Fibroblast of skin of left biceps (primary cell): ENCODE measurements around the gene UNKL.

Experiments
- DNase-seq, 2 experiments: peaks; one replicate each; pipeline ENCODE4 v3.0.0-alpha.2; 2013; ENCODE audit warnings: low read depth in 2 of 2

The UNKL gene

DNA sequence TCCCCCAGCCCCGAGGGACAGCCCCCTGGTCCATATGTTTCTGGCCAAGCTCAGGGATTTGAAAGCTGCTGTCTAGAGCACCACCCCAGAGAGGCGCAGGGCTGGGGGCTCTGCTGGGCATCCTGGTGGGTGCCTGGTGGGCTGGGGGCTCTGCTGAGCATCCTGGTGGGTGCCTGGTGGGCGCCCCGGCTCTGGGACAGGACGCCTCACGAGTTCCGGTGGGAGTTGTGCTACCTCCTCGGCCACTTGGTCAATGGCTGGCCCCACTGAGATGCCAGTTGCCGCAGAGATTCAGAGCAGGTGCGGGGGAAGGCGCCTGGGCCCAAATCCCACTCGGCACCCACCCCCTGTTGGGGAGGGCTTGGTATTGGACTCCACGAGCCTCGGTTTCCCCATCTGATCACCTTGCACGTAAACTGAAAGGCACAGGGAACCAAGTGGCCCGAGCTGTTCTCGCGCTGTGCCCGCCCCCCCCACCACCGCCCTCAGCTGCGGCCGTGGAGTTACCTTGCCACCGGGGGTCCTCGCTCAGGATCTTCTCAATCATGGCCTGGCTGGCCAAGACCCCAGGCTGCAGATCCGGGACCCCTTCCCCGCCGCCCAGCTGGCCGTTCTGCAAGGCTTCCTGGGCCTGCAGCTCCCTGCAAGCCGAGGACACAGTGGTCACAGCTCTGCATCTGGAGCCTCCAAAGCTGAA lies 13.3 kb downstream of the UNKL start:
- no peak for DNase-seq

DNA sequence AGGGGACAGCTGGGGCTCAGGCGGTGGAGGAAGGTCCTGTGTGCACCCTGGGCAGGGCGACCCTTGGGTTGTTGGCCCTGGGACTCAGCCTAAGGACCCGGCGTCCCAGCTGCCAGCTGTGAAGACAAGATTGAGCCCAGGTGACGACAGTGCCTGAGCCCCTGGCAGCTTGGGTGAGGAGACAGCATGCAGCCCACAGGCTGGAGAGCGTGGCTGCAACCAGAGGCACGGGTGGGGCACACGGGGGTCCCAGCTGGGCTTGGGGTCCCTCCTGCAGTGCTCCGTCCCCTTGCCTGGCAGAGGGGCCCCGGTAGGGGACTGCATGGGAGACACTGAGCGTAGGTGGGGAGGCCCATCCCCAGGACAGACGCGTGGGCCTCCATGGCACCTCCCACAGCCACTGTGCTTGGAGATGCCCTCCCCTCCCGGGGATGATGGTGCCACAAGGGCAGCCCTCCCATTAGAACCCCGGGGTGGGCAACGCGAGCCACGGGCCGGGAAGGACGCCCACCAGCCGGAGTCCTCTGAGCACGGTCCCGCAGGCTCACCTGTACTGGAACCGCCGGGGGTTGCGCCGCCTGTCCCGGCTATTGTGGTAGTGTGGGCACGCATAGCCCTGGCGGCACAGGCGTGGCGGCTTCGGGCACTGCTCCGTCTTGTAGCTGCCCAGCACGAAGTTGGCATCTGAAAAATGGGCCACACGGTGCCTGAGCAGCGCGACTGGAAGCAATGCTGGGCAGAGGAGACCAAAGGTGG lies 15.5 kb downstream of the UNKL start:
- DNase-seq = no peak

DNA sequence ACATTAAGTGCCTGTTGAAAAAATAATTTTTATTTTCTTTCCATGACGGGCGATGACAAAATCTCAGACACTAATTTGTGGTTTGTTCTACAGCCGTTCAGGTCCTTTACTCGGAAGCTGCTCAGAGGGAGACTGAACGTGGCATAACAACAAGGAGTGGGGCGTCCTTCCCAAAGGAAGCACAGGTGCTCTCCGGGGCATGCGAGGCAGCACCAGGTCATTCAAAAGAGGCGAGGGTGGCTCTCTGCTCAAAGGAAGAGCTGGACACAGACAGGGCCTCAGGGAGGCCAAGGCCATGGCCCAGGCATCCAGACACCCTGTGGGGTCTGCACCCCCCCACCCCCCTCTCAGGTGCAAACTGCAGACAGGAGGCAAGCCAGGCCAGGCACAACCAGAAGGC lies 16.2 kb downstream of the UNKL start:
- no peak for DNase-seq

GRCh38 chr16:1397779-1398178 lies 16.7 kb downstream of the UNKL start:
- DNase-seq = no peak

DNA sequence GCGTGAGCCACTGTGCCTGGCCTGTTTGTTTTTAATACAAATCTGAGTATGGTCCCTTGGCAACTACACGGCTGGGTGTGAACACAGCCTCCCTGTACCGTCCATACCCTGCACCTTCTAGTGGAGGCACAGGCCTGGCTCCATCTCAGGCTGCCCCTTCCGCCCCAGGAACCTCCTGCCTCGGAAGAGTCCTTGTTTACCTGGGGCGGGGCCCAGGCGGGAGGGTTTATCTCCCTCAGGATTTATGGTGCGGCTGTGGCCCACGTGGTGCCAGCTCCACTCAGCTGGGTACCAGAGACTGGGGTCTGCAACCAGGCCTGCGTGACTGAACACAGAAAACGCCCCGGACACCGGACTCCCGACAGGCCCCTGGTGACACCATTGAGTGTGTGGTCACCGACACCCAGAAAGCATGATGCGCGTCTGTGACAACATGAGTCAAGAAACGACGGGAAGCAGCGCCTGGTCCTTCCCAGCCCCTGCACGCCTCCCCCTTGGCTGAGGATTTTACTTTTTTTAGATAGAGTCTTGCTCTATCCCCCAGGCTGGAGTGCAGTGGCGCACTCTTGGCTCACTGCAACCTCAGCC lies 19.0 kb downstream of the UNKL start:
- DNase-seq = no peak

DNA sequence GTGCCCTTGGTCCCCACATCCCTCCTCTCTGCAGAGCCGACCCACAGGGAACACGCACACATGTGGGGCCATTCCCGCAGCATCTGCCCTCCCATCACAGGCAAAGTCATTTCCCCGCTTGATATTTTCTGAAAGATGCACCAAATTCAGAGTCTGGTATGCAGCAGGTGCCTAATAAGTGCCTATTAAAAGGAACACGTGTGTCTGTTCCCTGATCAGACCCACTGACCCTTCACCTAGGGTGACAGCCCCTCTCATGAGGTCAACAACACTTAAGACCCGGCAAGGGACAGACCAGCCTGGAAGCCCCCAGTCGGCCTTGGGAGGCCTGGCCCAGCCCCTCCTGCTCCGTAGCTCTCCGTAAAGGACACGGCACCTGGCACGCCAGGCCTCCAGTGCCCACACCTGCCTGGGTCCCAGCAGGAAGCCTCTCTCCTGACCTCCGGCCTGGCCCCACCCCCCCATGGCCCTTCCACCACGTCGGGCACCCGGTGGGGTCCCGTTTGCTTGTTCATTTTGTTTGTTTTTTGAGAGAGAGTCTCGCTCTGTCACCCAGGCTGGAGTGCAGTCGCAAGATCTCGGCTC lies 20.0 kb downstream of the UNKL start:
- no peak for DNase-seq

DNA sequence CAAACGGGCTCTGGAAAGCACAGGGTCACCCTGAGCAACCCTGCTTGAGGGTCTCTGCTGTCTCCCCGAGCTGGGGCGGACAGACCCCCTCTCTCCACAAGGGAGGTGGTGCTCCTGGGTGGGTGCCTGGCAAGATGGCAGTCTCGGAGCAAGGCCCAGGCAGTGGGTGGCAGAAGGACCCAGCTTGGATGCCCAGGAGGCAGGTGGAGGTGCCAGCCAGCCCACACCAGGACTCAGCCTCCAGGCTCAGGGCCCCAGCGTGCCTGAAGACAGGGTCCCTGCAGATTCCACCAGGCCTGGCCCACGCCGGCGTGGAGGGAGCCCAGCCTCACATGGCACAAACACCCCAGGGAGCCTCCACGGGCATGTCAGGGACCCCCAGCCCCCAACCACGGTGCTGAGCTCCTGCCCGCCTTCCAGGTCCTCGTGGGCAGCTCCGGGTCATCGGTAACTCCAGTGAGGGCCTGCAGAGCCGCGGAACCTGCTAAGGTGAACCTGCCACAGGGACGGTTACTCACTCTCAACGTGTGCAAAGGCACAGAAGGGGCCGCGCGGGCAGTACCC lies 20.8 kb downstream of the UNKL start:
- no peak for DNase-seq

- no peak for DNase-seq
Observed at GRCh38 chr16:1392826-1393225, 21.7 kb downstream of the UNKL start.

- DNase-seq = no peak
Observed at GRCh38 chr16:1390239-1390779, 24.2 kb downstream of the UNKL start.

DNA sequence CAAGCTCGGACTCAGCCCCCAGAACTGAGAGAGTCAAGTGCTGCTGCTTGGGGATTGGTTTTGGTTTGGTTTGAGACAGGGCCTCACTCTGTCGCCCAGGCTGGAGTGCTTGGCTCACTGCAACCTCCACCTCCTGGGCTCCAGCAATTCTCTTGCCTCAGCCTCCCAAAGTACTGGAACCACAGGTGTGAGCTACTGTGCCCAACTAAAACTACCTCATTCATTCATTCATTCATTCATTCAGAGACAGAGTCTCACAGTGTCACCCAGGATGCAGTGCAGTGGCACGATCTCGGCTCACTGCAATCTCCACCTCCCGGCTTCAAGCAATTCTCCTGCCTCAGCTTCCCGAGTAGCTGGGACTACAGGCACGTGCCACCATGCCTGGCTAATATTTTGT lies 24.7 kb downstream of the UNKL start:
- no peak for DNase-seq

- DNase-seq = no peak
Observed at GRCh38 chr16:1387331-1387730, 27.2 kb downstream of the UNKL start.

DNA sequence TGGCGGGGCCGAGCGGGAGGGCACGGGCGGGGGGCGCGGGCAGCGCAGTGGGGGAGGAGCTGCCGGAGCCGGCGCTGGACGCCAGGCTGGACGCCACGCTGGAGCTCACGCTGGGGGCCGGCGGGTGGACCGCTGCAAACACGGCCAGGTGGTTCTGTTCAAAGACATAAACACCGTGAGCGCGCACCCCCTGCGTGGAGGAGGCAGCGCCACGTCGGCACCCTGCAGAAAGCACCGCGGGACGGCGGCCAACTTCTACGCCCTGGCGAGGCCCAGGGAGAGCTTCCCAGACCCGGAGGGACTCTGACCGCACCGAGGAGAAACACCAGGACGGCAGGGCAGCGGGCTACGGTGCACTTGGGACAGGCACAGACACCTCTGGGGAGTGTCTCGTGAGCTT lies 29.3 kb downstream of the UNKL start:
- DNase-seq = no peak

DNA sequence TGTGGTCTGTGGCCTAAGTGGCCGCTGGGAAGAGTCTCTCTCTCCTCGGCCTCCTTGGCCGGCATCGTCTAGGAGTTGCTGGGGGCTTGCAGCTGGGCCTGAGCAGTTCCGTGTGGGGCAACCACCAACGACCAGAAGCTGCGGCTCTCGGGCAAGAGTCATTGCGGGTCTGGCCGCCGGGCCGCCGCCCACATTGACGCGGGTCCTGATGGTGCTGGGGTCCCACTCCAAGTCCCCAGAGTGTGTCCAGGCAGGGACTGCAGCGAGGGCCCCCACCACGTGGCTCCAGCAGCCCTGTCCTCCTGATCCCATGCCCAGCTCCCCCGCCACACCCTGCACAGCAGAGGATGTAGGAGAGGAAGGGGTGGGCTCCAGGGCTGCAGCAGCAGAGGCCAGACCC lies 30.9 kb downstream of the UNKL start:
- no peak for DNase-seq

DNA sequence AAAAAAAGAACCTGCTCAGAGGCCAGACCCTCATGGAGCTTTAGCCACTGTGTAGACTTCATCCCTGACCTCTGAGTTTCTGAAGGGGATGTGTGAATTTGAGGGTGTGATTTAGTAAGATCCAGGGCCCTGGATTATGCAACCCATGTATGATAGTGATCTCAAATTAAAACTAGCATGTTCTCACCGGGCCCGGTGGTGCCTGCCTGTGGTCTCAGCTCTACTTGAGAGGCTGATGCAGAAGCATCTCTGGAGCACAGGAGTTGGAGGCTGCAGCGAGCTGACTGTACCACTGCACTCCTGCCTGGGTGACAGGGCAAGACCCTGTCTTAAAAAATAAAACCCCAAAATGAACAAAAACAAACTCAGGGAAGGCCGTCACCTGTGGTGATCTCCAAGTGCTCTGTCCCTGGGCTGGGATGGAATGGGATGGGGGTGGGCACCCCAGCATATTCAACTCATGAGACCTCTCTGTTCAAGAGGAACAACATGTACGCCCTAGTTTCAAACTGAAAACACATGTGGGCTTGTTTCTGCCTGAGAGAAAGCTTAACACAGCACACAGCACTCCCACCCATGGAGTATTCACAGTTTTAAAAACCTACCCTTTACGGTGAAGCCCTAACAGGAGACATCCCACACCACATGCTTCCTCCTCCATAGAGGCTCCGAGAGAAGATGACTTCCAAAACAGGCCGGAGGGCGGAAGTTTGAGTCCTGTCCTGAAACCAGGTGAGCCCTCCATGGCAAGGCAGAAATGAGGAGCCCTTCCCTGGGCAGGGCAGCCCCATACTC lies 32.7 kb downstream of the UNKL start:
- DNase-seq = no peak

DNA sequence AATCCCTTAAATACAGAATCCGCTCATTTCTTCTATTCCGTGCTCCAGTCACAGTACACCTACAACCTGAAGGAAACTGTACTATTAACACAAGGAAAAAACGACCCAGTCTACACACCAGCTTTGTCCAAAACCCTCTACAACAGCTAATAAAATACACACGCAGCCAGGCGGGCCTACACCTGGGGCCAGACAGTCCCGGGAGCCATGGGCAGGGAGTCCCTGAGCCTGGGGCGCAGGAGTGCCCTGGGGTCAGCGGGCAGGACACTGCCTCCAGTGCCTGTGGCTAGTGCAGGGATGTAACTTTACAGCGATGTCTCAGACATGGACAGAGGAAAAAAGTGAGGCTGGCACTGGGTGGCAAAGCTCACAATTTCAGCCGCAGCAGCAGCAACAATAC lies 34.3 kb downstream of the UNKL start:
- no peak for DNase-seq

GRCh38 chr16:1379304-1380076 lies 35.0 kb downstream of the UNKL start:
- peak in 1 of 2 experiments; percentile 18 for DNase-seq

DNA sequence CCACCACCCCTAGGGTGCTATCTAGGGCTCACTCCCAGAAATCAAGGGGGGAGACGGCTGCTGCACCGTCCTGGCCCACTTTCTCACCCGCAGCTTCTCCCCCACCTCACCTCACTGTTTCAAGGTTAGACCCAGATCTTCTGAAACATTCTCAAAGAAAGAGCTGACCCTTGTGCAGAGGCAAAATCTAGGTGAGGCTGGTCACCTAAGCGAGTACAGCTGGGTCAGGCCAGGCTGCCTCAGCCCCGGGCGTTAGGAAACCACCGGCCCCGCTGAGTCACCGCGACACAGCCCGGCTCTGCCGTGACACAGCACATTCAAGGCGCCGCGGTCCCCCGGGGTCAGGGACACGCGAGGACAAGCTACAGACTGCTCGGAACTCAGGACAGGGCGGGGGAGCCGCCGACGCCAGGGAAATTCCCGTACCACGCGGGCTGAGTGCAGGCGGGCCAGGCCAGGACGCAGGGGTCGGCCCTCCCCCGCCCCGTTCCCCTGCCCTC lies 35.6 kb downstream of the UNKL start:
- DNase-seq = peak in 1 of 2 experiments; percentile 4

DNA sequence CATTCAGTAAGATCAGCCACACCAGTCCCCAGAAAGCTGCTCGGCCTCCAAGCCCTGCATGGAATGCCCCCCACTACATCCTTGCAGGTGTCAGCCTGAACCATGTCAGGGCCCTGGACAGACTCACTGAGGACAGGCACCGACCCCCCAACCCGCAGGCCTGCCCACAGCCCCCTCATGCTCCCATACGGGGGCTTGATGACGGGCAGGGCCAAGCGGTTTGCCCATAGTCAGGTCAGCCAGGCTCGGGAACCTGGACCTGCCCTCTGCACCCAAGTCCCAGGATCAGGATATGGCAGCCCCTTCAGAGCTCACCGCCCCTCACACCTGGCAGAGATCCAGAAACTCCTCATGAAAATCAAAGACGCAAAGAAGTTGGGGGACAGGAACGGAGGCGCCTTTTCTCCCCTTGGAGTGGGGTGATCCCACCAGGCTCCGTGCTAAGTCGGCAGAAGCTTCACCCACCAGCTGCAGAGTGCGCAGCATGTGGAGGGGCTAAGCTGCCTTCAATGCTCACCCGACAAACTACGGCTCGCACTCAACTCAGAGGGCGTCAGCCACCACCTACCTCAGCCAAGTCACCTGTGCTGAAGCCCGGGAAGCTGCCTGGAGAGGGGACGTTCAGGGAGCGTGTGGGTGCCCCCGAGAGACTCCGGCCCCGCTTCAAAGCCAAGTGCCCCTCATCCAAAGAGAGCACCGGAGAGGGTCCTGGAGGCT lies 36.3 kb downstream of the UNKL start:
- DNase-seq = no peak

DNA sequence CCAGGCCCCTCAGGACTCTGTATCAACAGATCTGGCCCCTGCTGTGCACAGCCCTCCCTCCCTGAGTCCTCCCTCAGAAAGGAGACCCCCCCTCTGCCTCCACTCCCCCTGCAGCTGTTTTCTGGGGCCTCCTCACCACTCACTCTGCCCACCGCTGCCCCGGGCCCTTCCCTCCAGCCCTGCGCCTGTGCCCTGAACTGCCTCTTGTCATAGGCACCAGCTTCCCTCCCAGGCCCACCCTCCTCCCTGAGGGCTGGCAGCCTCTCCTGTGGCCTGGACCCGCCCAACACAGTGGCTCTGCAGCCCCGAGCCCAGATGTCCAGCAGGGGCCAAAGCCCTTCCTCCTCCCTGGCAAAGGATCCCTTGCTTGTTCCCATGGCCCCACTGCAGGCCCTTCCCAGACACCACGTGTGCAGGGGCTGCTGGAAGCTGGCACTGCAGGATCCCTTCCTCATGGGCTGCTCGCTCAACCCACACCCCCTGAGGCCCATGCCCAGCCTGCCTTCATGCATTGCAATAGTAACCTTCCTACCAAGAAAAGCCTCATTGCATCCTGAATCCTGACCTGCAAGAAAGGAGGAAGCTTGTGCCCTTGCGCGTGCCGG lies 37.0 kb downstream of the UNKL start:
- DNase-seq = no peak
